ENCODE measurements around the gene TIAM2. TPM values are rescaled to one million over a fixed set of nuclear protein-coding genes. Genes with fewer than 3 reads are reported as not detected.
"Not testable (repeated sequence)": the region's sequence is repeated elsewhere in the genome, so short reads cannot be mapped to it uniquely, and the experiment has no call there.

The TIAM2 gene
- polyA plus RNA-seq, 6 donors from 2014 or later = 0.34 to 2.8 (median 0.58) TPM; not detected in 1

DNA sequence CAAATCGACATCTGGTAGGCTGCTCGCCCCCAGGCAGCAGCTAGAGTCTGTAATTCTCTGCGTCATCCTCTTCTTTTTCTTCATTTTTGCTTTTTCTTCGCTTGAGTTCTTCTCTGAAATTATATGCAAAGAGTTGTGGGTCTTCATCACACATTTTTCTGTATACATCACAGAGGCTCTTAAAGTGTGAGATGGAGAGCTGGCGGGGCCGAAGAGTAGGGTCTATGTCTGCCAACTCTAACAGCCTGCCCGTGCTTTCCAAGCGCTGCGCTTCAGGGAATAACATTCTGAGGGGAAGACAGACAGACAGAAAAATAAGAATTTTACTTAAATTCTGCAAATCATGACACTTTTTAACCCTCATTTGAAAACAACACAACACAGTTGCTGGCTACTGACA, 262.7 kb downstream of the TIAM2 start:
- Mint-ChIP-seq H3K36me3 (peaks cover 15 to 23% of the 10 kb centered on the region in 2 donors), H3K27ac (peak overlapping the region in 1 of 6 donors; percentile 90), H3K4me1 (peaks cover 7 to 14% (median 11%) of the 10 kb centered on the region in 3 donors)

DNA sequence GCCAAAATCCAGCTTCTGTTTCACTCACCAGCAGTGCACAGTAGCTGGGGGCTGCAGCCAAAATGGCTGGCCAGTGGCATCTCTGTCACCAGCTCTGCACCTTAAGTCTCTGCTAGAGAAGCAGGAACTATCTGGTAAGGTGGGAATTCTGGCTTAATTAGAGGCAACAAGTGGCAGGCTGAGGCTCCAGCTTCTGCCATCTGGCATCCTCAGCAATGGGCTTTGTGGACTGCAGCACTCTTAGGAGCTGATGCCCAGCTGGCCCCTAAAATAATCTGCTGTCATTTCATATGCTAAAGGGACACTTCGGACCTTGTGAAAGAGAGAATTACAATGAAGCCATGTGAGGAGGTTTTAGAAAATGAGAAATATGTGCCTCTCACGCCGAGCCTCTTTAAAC, 264.1 kb downstream of the TIAM2 start:
- H3K36me3 Mint-ChIP-seq = peaks cover 15 to 23% of the 10 kb centered on the region in 2 donors
- DNase-seq (no peak), ATAC-seq (ENCODE audit: low read depth in 2 of 2) (no peak)
- H3K4me3 Mint-ChIP-seq = no peak overlapping the region
- peaks cover 7 to 21% (median 11%) of the 10 kb centered on the region in 3 donors for H3K4me1 Mint-ChIP-seq
- no peaks in the 10 kb centered on the region for H3K27me3 Mint-ChIP-seq
- H3K9me3 Mint-ChIP-seq = no peaks in the 10 kb centered on the region
- no peak overlapping the region for H3K27ac Mint-ChIP-seq

More for the DNA sequence above, 262.7 kb downstream of the TIAM2 start:
- no peak for DNase-seq
- ATAC-seq (ENCODE audit: low read depth in 2 of 2) = no peak
- Mint-ChIP-seq H3K4me3 (no peak overlapping the region), H3K9me3 (no peaks in the 10 kb centered on the region), H3K27me3 (no peaks in the 10 kb centered on the region)

DNA sequence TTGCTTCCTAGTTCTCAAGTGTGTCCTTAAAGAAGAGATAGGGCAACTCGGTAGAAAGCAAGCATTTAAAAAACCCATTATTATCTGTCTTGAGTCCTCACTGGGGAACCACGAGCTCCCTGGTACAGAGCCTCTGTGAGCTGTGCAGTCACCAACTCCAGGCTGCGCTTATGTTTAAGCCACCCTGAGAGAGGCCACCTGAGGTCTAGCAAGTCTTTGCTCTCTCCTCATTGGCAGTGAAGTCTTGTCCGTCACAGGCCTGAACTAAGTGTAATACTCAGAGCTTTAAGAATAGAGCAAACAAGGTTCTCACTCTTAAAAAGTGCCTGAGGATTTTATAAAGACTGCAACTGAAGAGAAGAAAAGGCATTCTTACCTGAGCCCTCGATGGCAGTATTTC, 264.8 kb downstream of the TIAM2 start:
- Mint-ChIP-seq H3K36me3 (peaks cover 9 to 23% of the 10 kb centered on the region in 2 donors), H3K4me1 (peaks cover 7 to 21% (median 11%) of the 10 kb centered on the region in 3 donors), H3K27me3 (no peaks in the 10 kb centered on the region), H3K4me3 (no peak overlapping the region), H3K9me3 (no peaks in the 10 kb centered on the region), H3K27ac (no peak overlapping the region)
- DNase-seq (no peak), ATAC-seq (ENCODE audit: low read depth in 2 of 2) (no peak)

DNA sequence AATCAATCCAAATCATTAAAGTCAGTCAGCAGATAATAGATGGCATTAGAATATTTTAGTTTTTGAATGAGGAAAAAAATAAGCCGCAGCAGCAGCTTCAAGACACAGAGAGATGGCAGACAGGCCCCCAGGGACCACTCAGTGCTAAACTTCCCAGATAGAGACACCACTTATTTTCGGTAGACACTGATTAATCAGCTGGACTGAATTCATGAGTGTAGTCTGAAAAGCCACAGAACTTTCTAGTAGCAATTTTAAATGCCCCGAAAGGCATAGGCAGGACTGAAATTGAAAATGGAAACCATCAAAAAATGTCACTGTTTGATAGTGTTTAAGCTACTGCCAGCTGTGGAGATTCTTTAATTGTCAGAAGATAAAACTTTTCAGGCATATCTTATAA, 265.6 kb downstream of the TIAM2 start:
- no peak for ATAC-seq (ENCODE audit: low read depth in 2 of 2)
- Mint-ChIP-seq H3K27ac (peak overlapping the region in 3 of 6 donors; percentile 20 to 39 (median 27)), H3K4me1 (peaks cover 7 to 21% (median 11%) of the 10 kb centered on the region in 3 donors), H3K36me3 (peaks cover 1 to 19% of the 10 kb centered on the region in 2 donors), H3K9me3 (no peaks in the 10 kb centered on the region), H3K27me3 (no peaks in the 10 kb centered on the region), H3K4me3 (no peak overlapping the region)
- no peak for DNase-seq

DNA sequence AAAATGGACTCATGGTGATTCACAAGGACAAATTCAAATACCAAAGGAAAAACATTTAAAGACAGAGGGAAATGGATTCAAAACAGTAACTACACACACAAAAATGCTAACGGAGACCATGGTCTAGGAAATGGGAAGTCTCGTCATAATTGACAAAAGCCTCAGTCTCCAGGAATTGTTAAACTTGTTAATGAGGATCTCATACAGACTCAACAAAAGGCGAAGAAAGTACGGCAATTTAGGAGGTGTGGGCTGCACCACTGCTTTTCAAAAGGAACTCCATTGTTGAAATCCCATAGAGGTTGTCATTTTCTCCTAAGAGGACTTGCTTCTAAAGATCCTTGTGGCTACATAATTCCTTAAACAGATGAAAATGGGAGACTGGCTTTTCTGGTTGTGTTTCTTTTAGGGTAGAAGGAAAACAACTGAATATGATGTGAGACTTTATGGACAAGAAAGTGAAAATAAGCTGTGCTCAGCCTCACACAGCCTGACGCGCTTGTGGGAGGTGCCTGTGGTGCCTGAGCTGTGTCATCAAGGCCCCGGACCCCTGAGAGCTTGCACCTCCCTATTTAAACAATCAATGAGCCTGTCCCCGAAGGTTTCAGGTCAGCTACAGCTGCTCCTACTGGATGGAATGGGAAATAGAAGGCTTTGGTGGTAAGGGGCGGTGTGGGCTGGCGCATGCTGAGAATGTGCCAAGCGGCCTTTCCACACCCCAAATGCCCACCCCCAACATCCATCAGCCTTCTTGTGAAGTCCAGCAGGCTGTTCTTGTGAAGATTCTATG, 266.2 kb downstream of the TIAM2 start:
- H3K4me3 Mint-ChIP-seq = no peak overlapping the region
- ATAC-seq (ENCODE audit: low read depth in 2 of 2) (no peak), DNase-seq (no peak)
- H3K36me3 Mint-ChIP-seq = peaks cover 0 to 24% of the 10 kb centered on the region in 2 donors
- peaks cover 7 to 21% (median 11%) of the 10 kb centered on the region in 3 donors for H3K4me1 Mint-ChIP-seq
- no peaks in the 10 kb centered on the region for H3K9me3 Mint-ChIP-seq
- H3K27ac Mint-ChIP-seq = peak overlapping the region in 4 of 6 donors; percentile 7 to 77 (median 40)
- H3K27me3 Mint-ChIP-seq = no peaks in the 10 kb centered on the region

GRCh38 chr6:155262655-155263054, 267.5 kb downstream of the TIAM2 start:
- Mint-ChIP-seq H3K9me3 (no peaks in the 10 kb centered on the region), H3K27ac (peak overlapping the region in 3 of 6 donors; percentile 27 to 77 (median 74)), H3K27me3 (no peaks in the 10 kb centered on the region), H3K4me1 (peaks cover 7 to 21% (median 11%) of the 10 kb centered on the region in 3 donors), H3K36me3 (peaks cover 0 to 24% of the 10 kb centered on the region in 2 donors), H3K4me3 (no peak overlapping the region)
- DNase-seq (no peak), ATAC-seq (ENCODE audit: low read depth in 2 of 2) (no peak)

GRCh38 chr6:155263373-155264063, 268.4 kb downstream of the TIAM2 start, which contains the start of gene CLDN20:
CLDN20 (plus strand) TSS chr6:155264013; CDS start chr6:155275720, 11,707 bp downstream.
- peaks cover 7 to 25% (median 11%) of the 10 kb centered on the region in 3 donors for H3K4me1 Mint-ChIP-seq
- ATAC-seq (ENCODE audit: low read depth in 2 of 2) (no peak), DNase-seq (no peak)
- H3K4me3 Mint-ChIP-seq = no peak within 1 kb of the TSS
- peaks cover 0 to 23% of the 10 kb centered on the region in 2 donors for H3K36me3 Mint-ChIP-seq
- H3K27me3 Mint-ChIP-seq = no peaks in the 10 kb centered on the region
- H3K9me3 Mint-ChIP-seq = no peaks in the 10 kb centered on the region
- H3K27ac Mint-ChIP-seq = peak within 1 kb of the TSS in 3 of 6 donors; percentile 28 to 74 (median 63)

DNA sequence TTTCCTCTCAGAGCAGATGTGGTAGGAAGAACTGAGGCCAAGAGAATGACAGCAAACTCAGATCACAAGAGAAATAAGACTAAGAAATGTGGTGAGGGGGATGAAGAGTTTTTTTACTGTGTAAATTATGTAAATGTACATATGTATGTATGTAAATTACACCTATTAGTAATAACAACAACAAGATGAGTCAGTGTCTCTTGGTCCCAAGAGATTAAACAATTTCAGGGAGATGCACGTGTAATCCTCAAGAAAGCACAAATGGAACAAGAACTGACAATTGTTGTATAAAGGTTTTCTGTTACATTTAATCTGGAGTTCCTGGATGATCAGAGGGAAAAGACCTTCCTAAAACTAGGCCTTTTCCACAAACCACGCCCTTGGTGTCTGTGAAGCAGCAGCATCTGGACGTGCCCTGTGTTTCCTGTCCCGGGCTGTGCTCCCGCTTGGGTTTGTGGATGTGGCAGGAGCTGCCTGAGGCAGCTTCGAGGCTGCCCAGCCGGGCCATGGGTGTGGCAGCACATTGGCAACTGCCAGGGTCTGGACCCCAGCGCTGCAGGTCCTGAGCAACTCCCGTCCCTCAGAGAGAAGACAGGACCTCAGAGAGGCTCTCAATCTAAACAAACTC, 269.7 kb downstream of the TIAM2 start:
- no peaks in the 10 kb centered on the region for H3K9me3 Mint-ChIP-seq
- H3K27ac Mint-ChIP-seq = peak overlapping the region in 1 of 6 donors; percentile 6
- no peak for ATAC-seq (ENCODE audit: low read depth in 2 of 2)
- H3K36me3 Mint-ChIP-seq = peaks cover 2 to 22% of the 10 kb centered on the region in 2 donors
- DNase-seq = no peak
- H3K4me3 Mint-ChIP-seq = no peak overlapping the region
- H3K27me3 Mint-ChIP-seq = no peaks in the 10 kb centered on the region
- peaks cover 7 to 25% (median 11%) of the 10 kb centered on the region in 3 donors for H3K4me1 Mint-ChIP-seq

- H3K27ac Mint-ChIP-seq = no peak overlapping the region
- no peaks in the 10 kb centered on the region for H3K9me3 Mint-ChIP-seq
- H3K4me3 Mint-ChIP-seq = no peak overlapping the region
- ATAC-seq (ENCODE audit: low read depth in 2 of 2) (no peak), DNase-seq (no peak)
- peaks cover 7 to 24% (median 11%) of the 10 kb centered on the region in 3 donors for H3K4me1 Mint-ChIP-seq
- peaks cover 7 to 21% of the 10 kb centered on the region in 2 donors for H3K36me3 Mint-ChIP-seq
- no peaks in the 10 kb centered on the region for H3K27me3 Mint-ChIP-seq
These were observed 270.9 kb downstream of the TIAM2 start for GRCh38 chr6:155265843-155266535.

GRCh38 chr6:155267411-155267810, 272.3 kb downstream of the TIAM2 start:
- no peaks in the 10 kb centered on the region for H3K27me3 Mint-ChIP-seq
- no peak for ATAC-seq (ENCODE audit: low read depth in 2 of 2)
- peaks cover 8 to 21% of the 10 kb centered on the region in 2 donors for H3K36me3 Mint-ChIP-seq
- H3K27ac Mint-ChIP-seq = no peak overlapping the region
- no peaks in the 10 kb centered on the region for H3K9me3 Mint-ChIP-seq
- H3K4me1 Mint-ChIP-seq = peaks cover under 1 to 13% (median 3%) of the 10 kb centered on the region in 3 donors
- DNase-seq = no peak
- H3K4me3 Mint-ChIP-seq = no peak overlapping the region

DNA sequence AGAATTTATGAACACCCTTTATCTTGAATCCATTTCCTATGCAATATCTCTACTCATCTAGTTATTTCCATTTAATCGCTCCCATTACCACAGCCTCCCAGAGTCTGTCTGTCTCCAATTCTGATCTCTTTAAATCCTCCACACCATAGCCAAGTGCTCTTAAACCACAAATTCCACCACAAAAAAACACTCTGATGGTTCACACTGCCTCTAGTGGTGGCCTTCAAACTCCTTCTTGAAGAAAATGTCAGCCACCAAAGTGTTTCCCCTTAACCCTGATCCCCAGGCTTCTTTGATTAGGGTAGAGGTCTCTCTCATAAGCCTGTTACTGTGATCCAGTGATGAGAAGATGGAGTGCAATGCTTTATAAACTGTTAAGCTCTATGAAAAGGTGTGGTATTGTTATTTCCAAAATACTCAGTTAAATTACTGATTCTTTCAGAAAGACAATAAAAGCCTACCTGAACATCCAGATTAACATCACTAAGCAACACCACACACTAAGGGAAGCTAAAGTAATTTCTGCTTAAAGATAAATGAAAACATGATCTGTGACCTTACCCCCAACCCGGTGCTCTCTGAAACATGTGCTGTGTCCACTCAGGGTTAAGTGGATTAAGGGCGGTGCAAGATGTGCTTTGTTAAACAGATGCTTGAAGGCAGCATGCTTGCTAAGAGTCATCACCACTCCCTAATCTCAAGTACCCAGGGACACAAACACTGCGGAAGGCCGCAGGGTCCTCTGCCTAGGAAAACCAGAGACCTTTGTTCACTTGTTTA, 273.2 kb downstream of the TIAM2 start:
- DNase-seq; H3K4me3 Mint-ChIP-seq; H3K27me3 Mint-ChIP-seq; ATAC-seq (ENCODE audit: low read depth in 2 of 2); H3K9me3 Mint-ChIP-seq: not testable (repeated sequence)
- H3K36me3 Mint-ChIP-seq = peaks cover 14 to 21% of the 10 kb centered on the region in 2 donors
- peak overlapping the region in 1 of 6 donors; percentile 8 for H3K27ac Mint-ChIP-seq
- peaks cover 0 to 11% (median 0%) of the 10 kb centered on the region in 3 donors for H3K4me1 Mint-ChIP-seq

GRCh38 chr6:155269765-155270164, 274.6 kb downstream of the TIAM2 start:
- Mint-ChIP-seq H3K27ac (no peak overlapping the region), H3K27me3 (no peaks in the 10 kb centered on the region), H3K4me1 (peaks cover 0 to 7% (median 0%) of the 10 kb centered on the region in 3 donors), H3K36me3 (peaks cover 14 to 25% of the 10 kb centered on the region in 2 donors), H3K9me3 (no peaks in the 10 kb centered on the region), H3K4me3 (no peak overlapping the region)
- DNase-seq (no peak), ATAC-seq (ENCODE audit: low read depth in 2 of 2) (no peak)
